AML-193 (cell line): Measurements from ENCODE around the gene AOPEP.

Experiments used
- DNase-seq, 2 experiments: peaks; one replicate each; lab custom pipeline; 2025; lab: John Stamatoyannopoulos, UW

The AOPEP gene

GRCh38 chr9:94714494-94714893 is 12.0 kb upstream of the AOPEP start:
- DNase-seq, result no peak

GRCh38 chr9:94717761-94718160 is 8.7 kb upstream of the AOPEP start:
- no peak for DNase-seq

GRCh38 chr9:94718936-94719335 is 7.6 kb upstream of the AOPEP start:
- no peak for DNase-seq

GRCh38 chr9:94719878-94720277 is 6.6 kb upstream of the AOPEP start:
- no peak for DNase-seq

GRCh38 chr9:94720846-94721549 is 5.5 kb upstream of the AOPEP start:
- DNase-seq, result no peak

GRCh38 chr9:94721754-94722153 is 4.7 kb upstream of the AOPEP start:
- no peak for DNase-seq

- DNase-seq, result no peak
Observed at GRCh38 chr9:94725293-94725692, 1.2 kb upstream of the AOPEP start.

GRCh38 chr9:94728719-94729118 is 2.2 kb downstream of the AOPEP start:
- no peak for DNase-seq

- DNase-seq, result peak in 1 of 2 experiments; percentile 0
Observed at GRCh38 chr9:94729199-94729598, 2.7 kb downstream of the AOPEP start.

- peak; percentile 41 to 52 for DNase-seq
Observed at GRCh38 chr9:94734054-94734754, 7.7 kb downstream of the AOPEP start.

- DNase-seq, result no peak
Observed at GRCh38 chr9:94736759-94737158, 10.3 kb downstream of the AOPEP start.

GRCh38 chr9:94740145-94740840 is 13.8 kb downstream of the AOPEP start:
- DNase-seq, result no peak

- no peak for DNase-seq
Observed at GRCh38 chr9:94741866-94742265, 15.4 kb downstream of the AOPEP start.

GRCh38 chr9:94743035-94743954 is 16.8 kb downstream of the AOPEP start:
- DNase-seq, result no peak

- no peak for DNase-seq
Observed at GRCh38 chr9:94745806-94746540, 19.5 kb downstream of the AOPEP start.

GRCh38 chr9:94746541-94747370 is 20.3 kb downstream of the AOPEP start:
- no peak for DNase-seq

GRCh38 chr9:94754976-94755475 is 28.5 kb downstream of the AOPEP start:
- no peak for DNase-seq

- DNase-seq, result no peak
Observed at GRCh38 chr9:94757158-94757557, 30.7 kb downstream of the AOPEP start.

GRCh38 chr9:94758031-94758430 is 31.5 kb downstream of the AOPEP start:
- DNase-seq, result no peak

- DNase-seq, result no peak
Observed at GRCh38 chr9:94758880-94759279, 32.4 kb downstream of the AOPEP start.
